GM19372 (cell line): Measurements from ENCODE around the gene UAP1L1.

Experiments used
- ATAC-seq: cut with Tn5 transposase; IDR thresholded peaks from one replicate; pipeline ENCODE4 v1.9.1; 2021; ENCODE audit warnings: mild to moderate bottlenecking, low read depth, moderate library complexity; ENCODE audit not compliant: unreplicated experiment

The UAP1L1 gene

GRCh38 chr9:137071282-137071681 is 6.0 kb upstream of the UAP1L1 start:
- ATAC-seq = no peak

- ATAC-seq = no peak
Measured at GRCh38 chr9:137073992-137074399, 3.3 kb upstream of the UAP1L1 start.

GRCh38 chr9:137074657-137075274 is 2.6 kb upstream of the UAP1L1 start:
- no peak for ATAC-seq

GRCh38 chr9:137075275-137075775 is 2.0 kb upstream of the UAP1L1 start:
- ATAC-seq = no peak

GRCh38 chr9:137076636-137077009 is 694 bp upstream of the UAP1L1 start:
- no peak for ATAC-seq

- ATAC-seq = peak; percentile 21
Measured at GRCh38 chr9:137077758-137078693, 709 bp downstream of the UAP1L1 start.

- no peak for ATAC-seq
Measured at GRCh38 chr9:137078701-137079400, 1.5 kb downstream of the UAP1L1 start.

GRCh38 chr9:137079401-137079787 is 2.1 kb downstream of the UAP1L1 start:
- ATAC-seq = no peak

- ATAC-seq = no peak
Measured at GRCh38 chr9:137080260-137081122, 3.2 kb downstream of the UAP1L1 start.

- no peak for ATAC-seq
Measured at GRCh38 chr9:137082222-137082924, 5.1 kb downstream of the UAP1L1 start.

- no peak for ATAC-seq
Measured at GRCh38 chr9:137082925-137083290, 5.6 kb downstream of the UAP1L1 start.

- no peak for ATAC-seq
Measured at GRCh38 chr9:137083394-137084004, 6.2 kb downstream of the UAP1L1 start.

GRCh38 chr9:137084526-137084925 is 7.2 kb downstream of the UAP1L1 start:
- ATAC-seq = no peak

- ATAC-seq = no peak
Measured at GRCh38 chr9:137085920-137086530, 8.7 kb downstream of the UAP1L1 start.

- peak; percentile 90 for ATAC-seq
Measured at GRCh38 chr9:137086531-137087408, 9.5 kb downstream of the UAP1L1 start, which contains the start of gene MAN1B1. Gene MAN1B1, plus strand, starts transcription at chr9:137086985. Its CDS starts 15 bp downstream, at chr9:137087000.

GRCh38 chr9:137087409-137087925 is 10.2 kb downstream of the UAP1L1 start:
- ATAC-seq = no peak

GRCh38 chr9:137088121-137088520 is 10.8 kb downstream of the UAP1L1 start:
- ATAC-seq = no peak
